ENCODE data around the gene PLCE1.

The PLCE1 gene

GRCh38 chr10:93994438-93994801 is 689 bp downstream of the PLCE1 start:
- DNase-seq (ENCODE audit: low spot score), result no peak

GRCh38 chr10:93995182-93995581 is 1.5 kb downstream of the PLCE1 start:
- no peak for DNase-seq (ENCODE audit: low spot score)

GRCh38 chr10:93995598-93996271 is 2.0 kb downstream of the PLCE1 start:
- DNase-seq (ENCODE audit: low spot score), result no peak

GRCh38 chr10:93996551-93996950 is 2.8 kb downstream of the PLCE1 start:
- DNase-seq (ENCODE audit: low spot score), result no peak

GRCh38 chr10:93997546-93997945 is 3.8 kb downstream of the PLCE1 start:
- no peak for DNase-seq (ENCODE audit: low spot score)

- no peak for DNase-seq (ENCODE audit: low spot score)
Measured at GRCh38 chr10:93999401-93999851, 5.7 kb downstream of the PLCE1 start.

GRCh38 chr10:94000638-94001415 is 7.1 kb downstream of the PLCE1 start:
- no peak for DNase-seq (ENCODE audit: low spot score)

- DNase-seq (ENCODE audit: low spot score), result no peak
Measured at GRCh38 chr10:94001416-94001810, 7.7 kb downstream of the PLCE1 start.

GRCh38 chr10:94002156-94002555 is 8.4 kb downstream of the PLCE1 start:
- DNase-seq (ENCODE audit: low spot score), result no peak

- DNase-seq (ENCODE audit: low spot score), result no peak
Measured at GRCh38 chr10:94003488-94003887, 9.8 kb downstream of the PLCE1 start.

GRCh38 chr10:94005050-94005449 is 11.3 kb downstream of the PLCE1 start:
- DNase-seq (ENCODE audit: low spot score), result no peak

- DNase-seq (ENCODE audit: low spot score), result no peak
Measured at GRCh38 chr10:94006591-94007550, 13.1 kb downstream of the PLCE1 start.

- no peak for DNase-seq (ENCODE audit: low spot score)
Measured at GRCh38 chr10:94008526-94008925, 14.8 kb downstream of the PLCE1 start.

- DNase-seq (ENCODE audit: low spot score), result no peak
Measured at GRCh38 chr10:94010116-94010515, 16.4 kb downstream of the PLCE1 start.

GRCh38 chr10:94010886-94011285 is 17.2 kb downstream of the PLCE1 start:
- DNase-seq (ENCODE audit: low spot score), result no peak

GRCh38 chr10:94011296-94011695 is 17.6 kb downstream of the PLCE1 start:
- DNase-seq (ENCODE audit: low spot score), result no peak

- no peak for DNase-seq (ENCODE audit: low spot score)
Measured at GRCh38 chr10:94012834-94013233, 19.1 kb downstream of the PLCE1 start.

- DNase-seq (ENCODE audit: low spot score), result no peak
Measured at GRCh38 chr10:94013331-94013760, 19.6 kb downstream of the PLCE1 start.

GRCh38 chr10:94014304-94014703 is 20.6 kb downstream of the PLCE1 start:
- DNase-seq (ENCODE audit: low spot score), result no peak

- no peak for DNase-seq (ENCODE audit: low spot score)
Measured at GRCh38 chr10:94016727-94017714, 23.3 kb downstream of the PLCE1 start.

- DNase-seq (ENCODE audit: low spot score), result no peak
Measured at GRCh38 chr10:94018107-94018506, 24.4 kb downstream of the PLCE1 start.
